D721Med (cell line): ENCODE results near the gene GPHN.

Experiments used
- DNase-seq: peaks from one replicate; pipeline ENCODE4 v3.0.0; 2011; ENCODE audit warnings: low spot score; ENCODE audit not compliant: insufficient read length
- FAIRE-seq: peaks from 2 replicates; lab custom pipeline; 2011; peaks lifted over from hg19 to GRCh38; lab: Jason Lieb, UNC
- TF ChIP-seq, protein P1 (sequence below): IDR thresholded peaks from 2 replicates; pipeline ENCODE4 v1.5.1; 2012; ENCODE audit warnings: mild to moderate bottlenecking, control low read depth; ENCODE audit not compliant: insufficient read depth; ENCODE audit errors: missing control alignments

GPHN gene

DNA sequence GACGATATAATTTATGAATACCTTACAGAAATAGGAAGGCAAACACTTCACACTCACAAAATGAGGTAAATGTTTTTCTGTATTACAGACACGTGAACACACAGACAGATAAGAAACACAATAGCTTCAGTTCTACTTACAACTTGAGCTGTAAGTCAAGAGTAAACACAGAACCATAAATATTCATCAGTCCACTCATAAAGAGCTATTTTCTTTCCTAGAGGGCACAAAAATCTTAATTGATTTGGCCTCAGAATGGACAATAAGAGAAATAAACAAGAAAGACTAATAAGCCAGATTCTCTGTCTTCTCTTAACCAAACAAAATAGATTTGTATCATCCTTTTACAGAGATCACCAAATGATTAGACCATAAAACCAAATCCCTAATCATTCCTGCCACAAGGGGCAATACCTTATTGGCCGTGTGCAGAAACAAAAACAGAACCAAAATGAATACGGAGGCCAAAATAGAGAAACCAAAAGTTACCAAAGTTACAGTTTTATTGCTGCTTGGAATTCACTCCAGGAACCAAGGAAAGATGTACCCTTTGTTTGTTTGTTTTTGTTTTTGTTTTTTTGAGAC is 643.2 kb downstream of the GPHN start:
- no peak for FAIRE-seq
- DNase-seq: no peak
- TF ChIP-seq, protein P1, sequence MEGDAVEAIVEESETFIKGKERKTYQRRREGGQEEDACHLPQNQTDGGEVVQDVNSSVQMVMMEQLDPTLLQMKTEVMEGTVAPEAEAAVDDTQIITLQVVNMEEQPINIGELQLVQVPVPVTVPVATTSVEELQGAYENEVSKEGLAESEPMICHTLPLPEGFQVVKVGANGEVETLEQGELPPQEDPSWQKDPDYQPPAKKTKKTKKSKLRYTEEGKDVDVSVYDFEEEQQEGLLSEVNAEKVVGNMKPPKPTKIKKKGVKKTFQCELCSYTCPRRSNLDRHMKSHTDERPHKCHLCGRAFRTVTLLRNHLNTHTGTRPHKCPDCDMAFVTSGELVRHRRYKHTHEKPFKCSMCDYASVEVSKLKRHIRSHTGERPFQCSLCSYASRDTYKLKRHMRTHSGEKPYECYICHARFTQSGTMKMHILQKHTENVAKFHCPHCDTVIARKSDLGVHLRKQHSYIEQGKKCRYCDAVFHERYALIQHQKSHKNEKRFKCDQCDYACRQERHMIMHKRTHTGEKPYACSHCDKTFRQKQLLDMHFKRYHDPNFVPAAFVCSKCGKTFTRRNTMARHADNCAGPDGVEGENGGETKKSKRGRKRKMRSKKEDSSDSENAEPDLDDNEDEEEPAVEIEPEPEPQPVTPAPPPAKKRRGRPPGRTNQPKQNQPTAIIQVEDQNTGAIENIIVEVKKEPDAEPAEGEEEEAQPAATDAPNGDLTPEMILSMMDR: no peak

DNA sequence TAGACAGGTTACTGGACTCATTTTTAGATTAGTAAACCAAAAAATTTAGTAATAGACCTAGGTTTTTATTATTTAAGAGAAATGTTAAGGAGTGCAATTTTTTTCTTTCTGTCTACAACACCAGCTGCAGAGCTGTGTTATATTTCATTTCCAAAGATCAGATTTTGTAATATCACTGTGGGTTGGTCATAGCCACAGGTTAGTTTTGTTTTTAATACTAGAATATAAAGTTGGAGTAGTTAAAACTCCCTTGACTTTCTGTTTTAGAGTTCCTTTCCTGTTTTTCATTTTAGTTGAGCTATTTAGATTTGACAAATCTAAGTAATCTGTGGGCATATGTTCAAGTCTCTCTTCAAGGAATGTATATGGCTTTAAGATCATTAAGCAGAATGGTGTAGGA is 650.6 kb downstream of the GPHN start:
- DNase-seq (no peak), FAIRE-seq (no peak)
- TF ChIP-seq, protein P1: no peak

DNA sequence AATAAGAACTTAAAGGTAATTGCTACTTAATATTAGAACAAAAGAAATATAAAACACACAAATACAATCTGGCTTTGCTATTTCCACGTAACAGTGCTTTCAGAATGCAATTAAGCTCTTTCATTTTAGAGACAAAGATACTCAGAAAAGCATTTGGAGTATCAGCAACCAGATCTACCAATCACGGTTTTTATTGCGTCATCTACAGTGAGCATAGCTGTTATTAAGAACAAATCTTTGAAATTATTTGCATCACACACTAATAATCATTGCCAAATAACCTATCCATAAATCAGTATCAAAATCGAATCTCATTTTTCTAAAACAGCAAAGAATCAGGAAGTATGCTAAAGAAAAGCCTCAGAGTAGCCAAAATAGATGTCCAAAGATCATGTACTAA is 654.4 kb downstream of the GPHN start:
- FAIRE-seq (no peak), DNase-seq (no peak)
- TF ChIP-seq, protein P1: no peak

DNA sequence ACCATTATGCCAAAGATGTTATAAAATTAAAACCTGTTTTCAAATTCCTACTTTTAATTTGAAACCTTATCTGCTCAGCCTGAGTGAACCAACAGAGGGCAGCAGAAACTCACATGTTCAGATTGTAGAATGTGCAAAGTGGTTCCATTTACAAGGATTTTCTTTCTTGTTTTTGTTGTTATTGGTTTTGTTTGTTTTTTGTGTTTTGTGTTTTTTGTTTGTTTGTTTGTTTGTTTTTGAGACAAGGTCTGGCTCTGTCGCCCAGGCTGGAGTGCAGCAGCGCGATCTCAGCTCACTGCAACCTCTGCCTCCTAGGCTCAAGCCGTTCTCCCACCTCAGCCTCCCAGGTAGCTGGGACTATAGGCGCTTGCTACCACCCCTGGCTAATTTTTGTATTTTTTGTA is 658.5 kb downstream of the GPHN start:
- DNase-seq (no peak), FAIRE-seq (peak; percentile 67)
- TF ChIP-seq, protein P1: peak; percentile 90

DNA sequence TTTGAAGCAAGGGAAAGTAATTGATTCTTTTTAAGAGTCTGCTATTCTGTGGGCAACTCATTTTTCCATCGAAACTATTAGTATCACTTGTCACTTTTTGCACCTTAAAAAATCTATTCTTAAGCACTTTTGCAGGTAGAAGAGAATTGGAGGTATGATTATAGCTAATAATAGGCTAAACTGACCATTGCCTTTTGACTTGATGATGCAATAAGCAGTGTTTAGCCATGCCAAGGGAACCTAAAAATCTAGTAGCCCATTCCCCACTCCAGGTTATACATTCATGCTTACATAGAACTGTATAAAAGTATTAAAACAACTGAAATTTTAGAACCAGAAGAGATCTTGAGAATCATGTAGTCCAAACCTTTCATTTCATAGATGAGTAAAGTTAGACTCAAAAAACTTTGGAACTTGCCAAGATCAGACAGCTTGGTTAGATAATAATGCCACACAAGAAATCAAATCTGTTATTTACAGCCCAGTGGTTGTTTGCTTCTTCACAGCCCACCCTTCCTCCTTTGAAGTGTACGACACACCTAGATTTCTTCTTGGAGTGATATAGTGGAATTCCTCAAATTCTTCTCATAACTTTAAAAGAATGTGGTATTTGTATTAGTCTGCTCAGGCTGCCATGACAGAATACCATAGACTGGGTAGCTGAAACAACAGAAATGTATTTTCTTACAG is 659.6 kb downstream of the GPHN start:
- TF ChIP-seq, protein P1: no peak
- FAIRE-seq (no peak), DNase-seq (no peak)

DNA sequence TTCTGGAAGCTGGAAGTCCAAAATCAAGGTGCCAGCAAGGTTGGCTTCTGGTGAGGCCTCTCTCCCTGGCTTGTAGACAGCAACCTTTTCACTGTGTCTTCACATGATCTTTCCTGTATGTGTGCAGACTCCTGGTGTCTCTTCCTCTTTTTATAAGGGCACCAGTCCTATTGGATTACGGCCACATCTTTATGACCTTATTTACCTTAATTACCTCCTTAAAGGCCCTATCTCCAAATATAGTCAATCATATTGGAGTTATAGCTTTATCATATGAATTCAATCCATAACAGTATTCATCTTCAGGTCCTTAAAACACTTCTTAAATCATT is 660.1 kb downstream of the GPHN start:
- TF ChIP-seq, protein P1: no peak
- DNase-seq: no peak
- FAIRE-seq: no peak

DNA sequence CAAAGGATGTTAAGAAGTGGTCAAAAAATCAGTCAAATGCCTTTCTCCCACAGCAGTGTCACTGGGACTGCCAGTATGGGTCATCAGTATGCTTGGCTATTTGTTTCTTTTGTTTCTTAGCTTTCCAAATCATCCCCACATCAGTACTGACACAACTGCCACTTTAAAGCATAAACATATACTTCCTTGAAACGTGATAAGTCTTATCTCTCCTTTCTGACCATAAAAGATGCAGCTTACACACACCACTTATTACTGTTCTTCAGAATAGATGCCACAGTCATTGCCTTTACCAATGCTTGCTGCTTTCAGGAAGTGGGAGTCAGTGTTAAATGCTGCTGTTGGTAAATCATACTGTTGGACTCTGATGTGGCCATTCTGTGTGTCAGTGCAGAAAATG is 662.7 kb downstream of the GPHN start:
- FAIRE-seq: no peak
- DNase-seq: no peak
- TF ChIP-seq, protein P1: no peak
